Stomach (tissue), 9 donors: ENCODE data around the gene MINK1. TPM values are rescaled to one million over a fixed set of nuclear protein-coding genes. Genes with fewer than 3 reads are reported as not detected.
"Not testable (repeated sequence)": the region's sequence is repeated elsewhere in the genome, so short reads cannot be mapped to it uniquely, and the experiment has no call there.

ENCODE experiments used
- DNase-seq, 2 donors: peaks; one replicate each; pipeline versions ENCODE4 v3.0.0 to v3.0.0-alpha.2; 2013 to 2019
- H3K27ac ChIP-seq, 5 donors: fragments of 200-600 bp in 4 of 5; sonication (generic) in 4 of 5; one replicate each; pipeline ENCODE4 v1.5.1; 2013 to 2019; ENCODE audit warnings: mild to moderate bottlenecking in 1 of 5, moderate library complexity in 1 of 5
- H3K27me3 ChIP-seq, 3 donors: fragments of 200-600 bp; sonication (generic); one replicate each; pipeline ENCODE4 v1.5.1; 2017 to 2019; ENCODE audit warnings: mixed run types in 1 of 3
- H3K36me3 ChIP-seq, 4 donors: fragments of 200-600 bp; sonication (generic); 1 replicate in 3 of 4; 2 replicates in 1 of 4; pipeline ENCODE4 v1.5.1; 2016 to 2019
- H3K4me1 ChIP-seq, 4 donors: fragments of 200-600 bp; sonication (generic); one replicate each; pipeline ENCODE4 v1.5.1; 2016 to 2019
- H3K4me3 ChIP-seq, 4 donors: fragments of 200-600 bp; sonication (generic) in 3 of 4; one replicate each; pipeline ENCODE4 v1.5.1; 2016 to 2019; ENCODE audit warnings: mild to moderate bottlenecking in 1 of 4
- H3K9me3 ChIP-seq, 4 donors: fragments of 200-600 bp; sonication (generic); one replicate each; pipeline ENCODE4 v1.5.1; 2016 to 2019
- CTCF ChIP-seq, 7 experiments: fragments of 450-650 bp in 4 of 7; fragments of 200-600 bp in 3 of 7; sonication (generic) in 3 of 7; IDR thresholded peaks; one replicate each; pipeline ENCODE4 v1.5.1; 2016 to 2019; ENCODE audit warnings: antibody characterized with exemption in 7 of 7, control low read depth in 2 of 7, mild to moderate bottlenecking in 1 of 7
- EP300 ChIP-seq: sonication (generic); formaldehyde crosslinking; IDR thresholded peaks from one replicate; pipeline ENCODE4 v1.6.1; 2017; ENCODE audit warnings: antibody characterized with exemption
- POLR2A ChIP-seq, 4 donors: fragments of 450-650 bp; IDR thresholded peaks; one replicate each; pipeline ENCODE4 v1.6.1; 2016; ENCODE audit warnings: antibody characterized with exemption in 4 of 4, control low read depth in 2 of 4, mild to moderate bottlenecking in 1 of 4, moderate library complexity in 1 of 4
- POLR2AphosphoS5 ChIP-seq, 3 donors: sonication (generic); formaldehyde crosslinking; IDR thresholded peaks; one replicate each; pipeline ENCODE4 v1.6.1; 2016; ENCODE audit warnings: antibody characterized with exemption in 3 of 3
- WGBS, 5 donors: extraction: QIAGEN DNeasy Blood & Tissue Kit in 3 of 5; methylation state at CpG; one replicate each; pipeline versions ENCODE4 v1.1.5 to v1.1.7; 2013 to 2018; 5-methylcytosine and 5-hydroxymethylcytosine counted together
- intact Hi-C: fragments of 100-400 bp; cut with DNase I; formaldehyde crosslinking; loops from one replicate; pipeline ENCODE4 v1.15.1; 2023; ENCODE audit warnings: low total_unique reads
- polyA plus RNA-seq, 3 donors: library from polyadenylated mRNA; stranded (reverse); fragments of 200-250 nt; gene quantifications; one replicate each; pipeline ENCODE4 v1.2.3, GENCODE V29; 2013
- total RNA-seq, 5 donors: library from RNA; depleted of rRNA; stranded (reverse); fragments of >200 nt; gene quantifications; one replicate each; pipeline versions ENCODE4 v1.1.0 to v1.2.3, GENCODE V29; 2014 to 2016
- donor health status: healthy with polysubstance abuse.
- donor health status: Bipolar disorder and iron deficiency.
- donor health status: healthy.

The MINK1 gene
- total and polyA plus RNA-seq, 8 donors: 24.6 to 230 (median 49.4) TPM

GRCh38 chr17:4854111-4854681, 21.1 kb downstream of the MINK1 start:
- no peak overlapping the region for H3K27ac ChIP-seq

GRCh38 chr17:4856271-4856936, 23.3 kb downstream of the MINK1 start:
- no peaks in the 10 kb centered on the region for H3K9me3 ChIP-seq
- WGBS, 5 donors: 83 to 90% (median 86%) methylated on average over 17 of the region's 17 CpGs
- H3K4me1 ChIP-seq: peaks cover 13 to 36% (median 23%) of the 10 kb centered on the region in 4 donors
- H3K4me3 ChIP-seq: no peak overlapping the region
- H3K27ac ChIP-seq: peak overlapping the region in 1 of 5 donors; percentile 20
- no peak for TF ChIP-seq CTCF (IDR thresholded peaks at IDR 0.05)
- TF ChIP-seq EP300: no peak
- no peak for TF ChIP-seq POLR2A (IDR thresholded peaks at IDR 0.05)
- TF ChIP-seq POLR2AphosphoS5 (IDR thresholded peaks at IDR 0.05): no peak
- H3K27me3 ChIP-seq: no peaks in the 10 kb centered on the region
- H3K36me3 ChIP-seq: peaks cover 4 to 26% (median 18%) of the 10 kb centered on the region in 4 donors
- no peak for DNase-seq
- intact Hi-C loops: no loop called here

More at GRCh38 chr17:4854111-4854681, 21.1 kb downstream of the MINK1 start:
- Histone ChIP-seq H3K9me3 (no peaks in the 10 kb centered on the region), H3K36me3 (peaks cover 0 to 14% (median 4%) of the 10 kb centered on the region in 4 donors), H3K4me3 (no peak overlapping the region), H3K27me3 (no peaks in the 10 kb centered on the region), H3K4me1 (peaks cover 20 to 50% (median 38%) of the 10 kb centered on the region in 4 donors)
- WGBS, 5 donors: 86 to 97% (median 90%) methylated on average over 5 of the region's 5 CpGs
- TF ChIP-seq EP300 (no peak), CTCF (IDR thresholded peaks at IDR 0.05) (no peak), POLR2A (IDR thresholded peaks at IDR 0.05) (no peak), POLR2AphosphoS5 (IDR thresholded peaks at IDR 0.05) (no peak)
- intact Hi-C loops: no loop called here
- peak in 1 of 2 donors; percentile 41 for DNase-seq

- no peaks in the 10 kb centered on the region for H3K9me3 ChIP-seq
- 82 to 98% (median 94%) methylated on average over 4 to 7 of the region's 7 CpGs for WGBS, 5 donors
- no peak overlapping the region for H3K4me3 ChIP-seq
- DNase-seq: no peak
- TF ChIP-seq POLR2AphosphoS5 (IDR thresholded peaks at IDR 0.05): no peak
- TF ChIP-seq CTCF (IDR thresholded peaks at IDR 0.05): no peak
- no peak for TF ChIP-seq EP300
- TF ChIP-seq POLR2A (IDR thresholded peaks at IDR 0.05): no peak
- peaks cover 4 to 31% (median 20%) of the 10 kb centered on the region in 4 donors for H3K36me3 ChIP-seq
- no peaks in the 10 kb centered on the region for H3K27me3 ChIP-seq
- intact Hi-C loops: no loop called here
- H3K27ac ChIP-seq: no peak overlapping the region
- peaks cover 10 to 31% (median 22%) of the 10 kb centered on the region in 4 donors for H3K4me1 ChIP-seq
Observed at GRCh38 chr17:4856937-4857314, 23.8 kb downstream of the MINK1 start.

GRCh38 chr17:4857347-4857746, 24.2 kb downstream of the MINK1 start:
- Histone ChIP-seq H3K4me1 (peaks cover 10 to 27% (median 22%) of the 10 kb centered on the region in 4 donors), H3K27ac (peak overlapping the region in 2 of 5 donors; percentile 47), H3K36me3 (peaks cover 4 to 31% (median 20%) of the 10 kb centered on the region in 4 donors)
- WGBS, 5 donors: 81 to 91% (median 84%) methylated on average over 7 of the region's 7 CpGs
- H3K9me3 ChIP-seq, H3K4me3 ChIP-seq, H3K27me3 ChIP-seq, DNase-seq, intact Hi-C loops: not testable (repeated sequence)
